BLaER1 treated with 17β-estradiol and CSF1 and Interleukin-3, amounts not matched to agents 10 nM and 100 nM (cell line): Measurements from ENCODE around the gene L3MBTL4.
A peak's percentile ranks its signal among the peaks of the same experiment; 100 is the strongest.

Experiments
- H3K27ac ChIP-seq, 11 experiments: shearing (Covaris generic); formaldehyde crosslinking; 2 replicates each; pipeline ENCODE4 v1.8.1; 2022
- H3K27me3 ChIP-seq, 11 experiments: shearing (Covaris generic); formaldehyde crosslinking; 2 replicates each; pipeline ENCODE4 v1.8.1; 2022
- H3K36me3 ChIP-seq, 11 experiments: shearing (Covaris generic); formaldehyde crosslinking; 2 replicates each; pipeline ENCODE4 v1.8.1; 2022
- H3K4me1 ChIP-seq, 10 experiments: shearing (Covaris generic); formaldehyde crosslinking; 2 replicates each; pipeline ENCODE4 v1.8.1; 2022
- H3K4me2 ChIP-seq, 11 experiments: shearing (Covaris generic); formaldehyde crosslinking; 2 replicates each; pipeline ENCODE4 v1.8.1; 2022
- H3K4me3 ChIP-seq, 10 experiments: shearing (Covaris generic); formaldehyde crosslinking; 2 replicates each; pipeline ENCODE4 v1.8.1; 2022
- H3K9ac ChIP-seq, 11 experiments: shearing (Covaris generic); formaldehyde crosslinking; 2 replicates each; pipeline ENCODE4 v1.8.1; 2022
- H3K9me3 ChIP-seq, 11 experiments: shearing (Covaris generic); formaldehyde crosslinking; replicated peaks in 1 of 11; 2 replicates each; pipeline ENCODE4 v1.8.1; 2022
- H4K20me1 ChIP-seq, 11 experiments: shearing (Covaris generic); formaldehyde crosslinking; 2 replicates each; pipeline ENCODE4 v1.8.1; 2022
- Cebpa-rat ChIP-seq, 11 experiments: shearing (Covaris generic); IDR thresholded peaks; 2 replicates each; pipeline ENCODE4 v1.8.1; 2022

L3MBTL4 gene

GRCh38 chr18:6311456-6312215 lies 103.1 kb downstream of the L3MBTL4 start:
- Histone ChIP-seq H3K9ac (no peak overlapping the region), H4K20me1 (no peaks in the 10 kb centered on the region), H3K9me3 (no peaks in the 10 kb centered on the region), H3K4me2 (no peak overlapping the region), H3K27ac (no peak overlapping the region), H3K4me3 (no peak overlapping the region), H3K4me1 (no peaks in the 10 kb centered on the region), H3K27me3 (no peaks in the 10 kb centered on the region), H3K36me3 (peaks cover 0 to 14% (median 0%) of the 10 kb centered on the region in 11 experiments; a peak in 6 of 22 replicates)
- TF ChIP-seq Cebpa-rat (IDR thresholded peaks at IDR 0.05), result no peak

- TF ChIP-seq Cebpa-rat (IDR thresholded peaks at IDR 0.05), result no peak
These were observed 104.0 kb downstream of the L3MBTL4 start for GRCh38 chr18:6310714-6311113.

GRCh38 chr18:6297875-6298274 lies 116.8 kb downstream of the L3MBTL4 start:
- Histone ChIP-seq H4K20me1 (no peaks in the 10 kb centered on the region), H3K4me1 (peaks cover 14 to 22% (median 16%) of the 10 kb centered on the region in 10 experiments), H3K4me3 (no peak overlapping the region), H3K36me3 (peaks cover 0 to 6% (median 0%) of the 10 kb centered on the region in 11 experiments; a peak in 2 of 22 replicates), H3K27me3 (no peaks in the 10 kb centered on the region), H3K4me2 (no peak overlapping the region), H3K9me3 (no peaks in the 10 kb centered on the region), H3K9ac (no peak overlapping the region), H3K27ac (no peak overlapping the region)
- TF ChIP-seq Cebpa-rat (IDR thresholded peaks at IDR 0.05), result no peak

More at GRCh38 chr18:6310714-6311113, 104.0 kb downstream of the L3MBTL4 start:
- H3K4me1 ChIP-seq, result no peaks in the 10 kb centered on the region
- no peak overlapping the region for H3K27ac ChIP-seq
- H3K36me3 ChIP-seq, result peaks cover 0 to 14% (median 0%) of the 10 kb centered on the region in 11 experiments; a peak in 6 of 22 replicates
- no peaks in the 10 kb centered on the region for H3K9me3 ChIP-seq
- no peaks in the 10 kb centered on the region for H4K20me1 ChIP-seq
- no peaks in the 10 kb centered on the region for H3K27me3 ChIP-seq
- no peak overlapping the region for H3K9ac ChIP-seq
- no peak overlapping the region for H3K4me3 ChIP-seq
- no peak overlapping the region for H3K4me2 ChIP-seq

GRCh38 chr18:6294148-6294784 lies 120.4 kb downstream of the L3MBTL4 start:
- Histone ChIP-seq H3K36me3 (no peaks in the 10 kb centered on the region), H3K27me3 (no peaks in the 10 kb centered on the region), H3K4me3 (peak overlapping the region in 9 of 10 experiments; percentile 34 to 61 (median 45); a peak in 12 of 20 replicates), H3K4me1 (peaks cover 15 to 25% (median 21%) of the 10 kb centered on the region in 10 experiments), H3K9ac (peak overlapping the region in 10 of 11 experiments; percentile 21 to 59 (median 42); a peak in 14 of 22 replicates), H4K20me1 (no peaks in the 10 kb centered on the region), H3K27ac (peak overlapping the region; percentile 17 to 70 (median 63); a peak in 19 of 22 replicates), H3K4me2 (peak overlapping the region; percentile 63 to 80 (median 68)), H3K9me3 (no peaks in the 10 kb centered on the region)
- no peak for TF ChIP-seq Cebpa-rat (IDR thresholded peaks at IDR 0.05)

GRCh38 chr18:6289843-6290242 lies 124.9 kb downstream of the L3MBTL4 start:
- H3K4me1 ChIP-seq, result peaks cover 13 to 22% (median 18%) of the 10 kb centered on the region in 10 experiments

GRCh38 chr18:6286585-6286984 lies 128.1 kb downstream of the L3MBTL4 start:
- Histone ChIP-seq H4K20me1 (no peaks in the 10 kb centered on the region), H3K27ac (no peak overlapping the region), H3K9me3 (no peaks in the 10 kb centered on the region), H3K36me3 (peaks cover 0 to 9% (median 0%) of the 10 kb centered on the region in 11 experiments; a peak in 3 of 22 replicates), H3K4me3 (no peak overlapping the region), H3K4me2 (no peak overlapping the region), H3K27me3 (no peaks in the 10 kb centered on the region), H3K4me1 (peaks cover 0 to 9% (median 5%) of the 10 kb centered on the region in 10 experiments; a peak in 10 of 20 replicates), H3K9ac (no peak overlapping the region)
- no peak for TF ChIP-seq Cebpa-rat (IDR thresholded peaks at IDR 0.05)

More at GRCh38 chr18:6289843-6290242, 124.9 kb downstream of the L3MBTL4 start:
- Histone ChIP-seq H3K9me3 (no peaks in the 10 kb centered on the region), H3K4me2 (peak overlapping the region in 7 of 11 experiments; percentile 6 to 32 (median 19); a peak in 7 of 22 replicates), H3K27me3 (no peaks in the 10 kb centered on the region), H3K4me3 (no peak overlapping the region), H3K9ac (no peak overlapping the region), H3K27ac (no peak overlapping the region; a peak in 1 of 22 replicates), H3K36me3 (peaks cover 0 to 2% (median 0%) of the 10 kb centered on the region in 11 experiments; a peak in 2 of 22 replicates), H4K20me1 (no peaks in the 10 kb centered on the region)
- no peak for TF ChIP-seq Cebpa-rat (IDR thresholded peaks at IDR 0.05)

- TF ChIP-seq Cebpa-rat (IDR thresholded peaks at IDR 0.05), result no peak
- Histone ChIP-seq H3K36me3 (peaks cover 0 to 9% (median 0%) of the 10 kb centered on the region in 11 experiments; a peak in 3 of 22 replicates), H3K9ac (no peak overlapping the region), H3K27me3 (no peaks in the 10 kb centered on the region), H4K20me1 (no peaks in the 10 kb centered on the region), H3K9me3 (no peaks in the 10 kb centered on the region), H3K4me1 (peaks cover 0 to 3% (median 1%) of the 10 kb centered on the region in 10 experiments; a peak in 9 of 20 replicates), H3K27ac (no peak overlapping the region), H3K4me2 (no peak overlapping the region), H3K4me3 (no peak overlapping the region)
These were observed 129.9 kb downstream of the L3MBTL4 start for GRCh38 chr18:6284761-6285160.

- Histone ChIP-seq H3K27me3 (no peaks in the 10 kb centered on the region), H4K20me1 (no peaks in the 10 kb centered on the region), H3K36me3 (peaks cover 0 to 9% (median 0%) of the 10 kb centered on the region in 11 experiments; a peak in 3 of 22 replicates), H3K4me3 (no peak overlapping the region), H3K27ac (no peak overlapping the region), H3K4me1 (no peaks in the 10 kb centered on the region), H3K9ac (no peak overlapping the region), H3K4me2 (no peak overlapping the region), H3K9me3 (no peaks in the 10 kb centered on the region)
- TF ChIP-seq Cebpa-rat (IDR thresholded peaks at IDR 0.05), result no peak
These were observed 130.4 kb downstream of the L3MBTL4 start for GRCh38 chr18:6284300-6284699.

DNA sequence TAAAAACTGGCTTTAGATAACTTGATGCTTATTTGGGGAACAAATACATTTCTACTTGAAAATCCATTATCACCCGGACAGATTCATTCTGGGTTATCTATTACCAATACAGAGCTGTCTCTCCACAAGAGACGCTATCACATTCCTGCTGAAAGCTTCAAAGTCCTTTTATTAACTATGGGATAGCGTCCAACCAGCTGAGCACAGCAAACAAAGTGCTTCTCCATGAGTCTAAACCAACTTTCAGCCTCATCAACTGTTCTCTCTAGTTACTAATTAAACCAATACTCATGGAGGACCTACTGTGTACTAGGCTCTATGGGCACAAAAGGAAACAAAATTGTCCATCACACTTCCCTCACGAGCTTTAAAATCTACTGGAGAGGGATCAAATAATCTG lies 132.8 kb downstream of the L3MBTL4 start:
- Histone ChIP-seq H3K4me3 (no peak overlapping the region), H3K36me3 (peaks cover 0 to 9% (median 0%) of the 10 kb centered on the region in 11 experiments; a peak in 3 of 22 replicates), H3K9ac (no peak overlapping the region), H4K20me1 (no peaks in the 10 kb centered on the region), H3K4me1 (no peaks in the 10 kb centered on the region), H3K9me3 (no peaks in the 10 kb centered on the region), H3K27me3 (no peaks in the 10 kb centered on the region), H3K27ac (no peak overlapping the region), H3K4me2 (no peak overlapping the region)
- no peak for TF ChIP-seq Cebpa-rat (IDR thresholded peaks at IDR 0.05)
